Ovary (tissue), 9 donors: ENCODE measurements around the gene TASP1. TPM values are rescaled to one million over a fixed set of nuclear protein-coding genes. Genes with fewer than 3 reads are reported as not detected.
"Not testable (repeated sequence)": the region's sequence is repeated elsewhere in the genome, so short reads cannot be mapped to it uniquely, and the experiment has no call there.

Experiments
- DNase-seq, 5 donors: peaks; one replicate each; pipeline ENCODE4 v3.0.0-alpha.2; 2019 to 2020
- H3K27ac ChIP-seq, 2 donors: fragments of 200-600 bp; one replicate each; pipeline versions ENCODE4 v1.5.1 to v1.8.0; 2019 to 2022
- H3K27me3 ChIP-seq: fragments of 200-600 bp; one replicate; pipeline ENCODE4 v1.8.0; 2022
- H3K36me3 ChIP-seq: fragments of 200-600 bp; sonication (generic); one replicate; pipeline ENCODE4 v1.5.1; 2019
- H3K4me1 ChIP-seq: one replicate; pipeline ENCODE4 v1.8.1; 2013; ENCODE audit warnings: mild to moderate bottlenecking, moderate library complexity; ENCODE audit not compliant: insufficient read depth
- H3K4me3 ChIP-seq: fragments of 200-600 bp; sonication (generic); one replicate; pipeline ENCODE4 v1.5.1; 2017
- H3K9me3 ChIP-seq, 2 donors: fragments of 200-600 bp in 1 of 2; sonication (generic) in 1 of 2; one replicate each; pipeline versions ENCODE4 v1.5.1 to v1.8.1; 2013 to 2019; ENCODE audit warnings: mild to moderate bottlenecking in 1 of 2, moderate library complexity in 1 of 2
- CTCF ChIP-seq, 3 donors: fragments of 450-650 bp in 2 of 3; fragments of 200-600 bp in 1 of 3; IDR thresholded peaks; one replicate each; pipeline versions ENCODE4 v1.5.1 to v1.8.0; 2016 to 2022; ENCODE audit warnings: antibody characterized with exemption in 3 of 3, mild to moderate bottlenecking in 1 of 3
- EP300 ChIP-seq: sonication (generic); formaldehyde crosslinking; IDR thresholded peaks from one replicate; pipeline ENCODE4 v1.6.1; 2017; ENCODE audit warnings: antibody characterized with exemption
- POLR2A ChIP-seq: fragments of 450-650 bp; IDR thresholded peaks from one replicate; pipeline ENCODE4 v1.6.1; 2017; ENCODE audit warnings: antibody characterized with exemption, mild to moderate bottlenecking, moderate library complexity
- WGBS, 3 donors: extraction: QIAGEN DNeasy Blood & Tissue Kit in 1 of 3; methylation state at CpG; one replicate each; pipeline versions ENCODE4 v1.1.5 to v1.1.7; 2013 to 2017; 5-methylcytosine and 5-hydroxymethylcytosine counted together
- intact Hi-C, 4 donors: fragments of 100-400 bp; cut with DNase I; formaldehyde crosslinking; loops; one replicate each; pipeline versions ENCODE4 v1.11.0 to v1.15.1; 2022 to 2023
- polyA plus RNA-seq, 2 donors: library from polyadenylated mRNA; stranded (reverse); fragments of 200-250 nt in 1 of 2; fragments of 350-450 nt in 1 of 2; fragmentation: Illumina TruSeq in 1 of 2; extraction: RNeasy Lipid Tissue Mini Kit (QIAGEN cat#74804) in 1 of 2; gene quantifications; one replicate each; pipeline ENCODE4 v1.2.3, GENCODE V29; 2013 to 2014
- total RNA-seq, 7 donors: library from RNA; depleted of rRNA in 2 of 7; stranded (reverse); fragments of >200 nt in 2 of 7; fragmentation: NEBNext Ultra II Directional in 3 of 7; extraction: Animal tissue kit (Norgen Biotek cat#: 25700) in 3 of 7; gene quantifications; one replicate each; pipeline versions ENCODE4 v1.1.0 to v1.2.4, GENCODE V29; 2016 to 2023
- donor health status: DM: no; HTN: no; CAD: no; lungs with moderate emphysema.
- donor health status: DM: no; HTN: no; CAD: no.
- donor health status: Bipolar disorder and iron deficiency.
- donor health status: DM: yes; HTN: yes; CAD: no.
- donor health status: DM: no; HTN: no; CAD: no.
- donor health status: DM: yes; HTN: yes; CAD: no.

The TASP1 gene
- total and polyA plus RNA-seq, 9 donors = 6.4 to 16.5 (median 13.2) TPM

- no peaks in the 10 kb centered on the region for H3K27me3 ChIP-seq
- peaks cover 1% of the 10 kb centered on the region for H3K4me1 ChIP-seq
- no peaks in the 10 kb centered on the region for H3K9me3 ChIP-seq
- no peak overlapping the region for H3K27ac ChIP-seq
- H3K4me3 ChIP-seq = no peak overlapping the region
- intact Hi-C loops = no loop called here
- H3K36me3 ChIP-seq = no peaks in the 10 kb centered on the region
- 72 to 80% (median 75%) methylated on average over 6 of the region's 6 CpGs for WGBS, 3 donors
- TF ChIP-seq EP300 = no peak
- no peak for TF ChIP-seq CTCF (IDR thresholded peaks at IDR 0.05)
- no peak for TF ChIP-seq POLR2A
- DNase-seq = no peak
These were observed 13.3 kb downstream of the TASP1 start for GRCh38 chr20:13625304-13625979.

- H3K4me1 ChIP-seq, H3K4me3 ChIP-seq, intact Hi-C loops, H3K36me3 ChIP-seq, DNase-seq, H3K27me3 ChIP-seq, H3K27ac ChIP-seq, H3K9me3 ChIP-seq: not testable (repeated sequence)
- 61 to 89% (median 64%) methylated on average over 1 of the region's 1 CpG for WGBS, 3 donors
These were observed 19.3 kb downstream of the TASP1 start for GRCh38 chr20:13619415-13619814.

GRCh38 chr20:13618456-13618855 is 20.3 kb downstream of the TASP1 start:
- H3K4me3 ChIP-seq, H3K27me3 ChIP-seq, H3K36me3 ChIP-seq, H3K9me3 ChIP-seq, intact Hi-C loops, DNase-seq, H3K4me1 ChIP-seq, H3K27ac ChIP-seq: not testable (repeated sequence)
- WGBS, 3 donors = 25 to 35% (median 30%) methylated on average over 1 of the region's 1 CpG

- H3K4me1 ChIP-seq, H3K4me3 ChIP-seq, H3K36me3 ChIP-seq, H3K27ac ChIP-seq, intact Hi-C loops, H3K9me3 ChIP-seq, DNase-seq, H3K27me3 ChIP-seq: not testable (repeated sequence)
- WGBS, 3 donors = 74 to 83% (median 76%) methylated on average over 2 of the region's 2 CpGs
These were observed 21.1 kb downstream of the TASP1 start for GRCh38 chr20:13617585-13617984.

GRCh38 chr20:13616713-13617112 is 22.0 kb downstream of the TASP1 start:
- not testable (repeated sequence) for DNase-seq, H3K4me1 ChIP-seq
- WGBS, 3 donors = 86 to 92% (median 90%) methylated on average over 2 of the region's 2 CpGs

GRCh38 chr20:13613917-13614316 is 24.8 kb downstream of the TASP1 start:
- intact Hi-C loops = no loop called here
- Histone ChIP-seq H3K4me1 (no peaks in the 10 kb centered on the region), H3K36me3 (no peaks in the 10 kb centered on the region), H3K27ac (no peak overlapping the region), H3K9me3 (no peaks in the 10 kb centered on the region), H3K27me3 (no peaks in the 10 kb centered on the region), H3K4me3 (no peak overlapping the region)
- TF ChIP-seq POLR2A (no peak), EP300 (no peak)
- DNase-seq = no peak

More at GRCh38 chr20:13616713-13617112, 22.0 kb downstream of the TASP1 start:
- H3K27me3 ChIP-seq, H3K9me3 ChIP-seq, H3K27ac ChIP-seq, intact Hi-C loops, H3K36me3 ChIP-seq, H3K4me3 ChIP-seq: not testable (repeated sequence)

- 96 to 97% (median 97%) methylated on average over 2 of the region's 2 CpGs for WGBS, 3 donors
- no peaks in the 10 kb centered on the region for H3K36me3 ChIP-seq
- no peak for DNase-seq
- TF ChIP-seq EP300 = no peak
- no peak for TF ChIP-seq POLR2A
- TF ChIP-seq CTCF (IDR thresholded peaks at IDR 0.05) = no peak
- no peak overlapping the region for H3K27ac ChIP-seq
- intact Hi-C loops = no loop called here
- H3K9me3 ChIP-seq = no peaks in the 10 kb centered on the region
- H3K4me3 ChIP-seq = no peak overlapping the region
- no peaks in the 10 kb centered on the region for H3K4me1 ChIP-seq
- H3K27me3 ChIP-seq = no peaks in the 10 kb centered on the region
These were observed 27.1 kb downstream of the TASP1 start for GRCh38 chr20:13611611-13612125.
